HCT116 (cell line): ENCODE measurements around the gene CRACDL. TPM values are rescaled to one million over a fixed set of nuclear protein-coding genes. Genes with fewer than 3 reads are reported as not detected.

ENCODE experiments used
- ATAC-seq: fragments of 200-7000 bp; cut with Tn5 transposase; 2 replicates; pipeline ENCODE4 v1.9.1; 2020; ENCODE audit warnings: mild to moderate bottlenecking, moderate library complexity
- BruUV-seq: library from RNA; stranded (reverse); fragments of 400-500 nt; replicated peaks from 2 replicates; lab custom pipeline; 2021; lab: Mats Ljungman, UMichigan
- CTCF ChIA-PET: fragments of 300-600 bp; sonication (Branson Sonifier 250); formaldehyde crosslinking; loops from one replicate; lab custom pipeline; 2021; ENCODE audit warnings: antibody characterized with exemption; lab: Charles Lee
- POLR2A ChIA-PET: fragments of 300-600, 350-600 bp; sonication (Branson Sonifier 250); formaldehyde crosslinking; loops from one replicate; lab custom pipeline; 2021; ENCODE audit warnings: antibody characterized with exemption; lab: Charles Lee
- RAD21 ChIA-PET, 2 experiments: fragments of 300-600 bp; sonication (Branson Sonifier 250); formaldehyde crosslinking; loops; one replicate each; lab custom pipeline; 2023; ENCODE audit warnings: low total read pairs in 2 of 2; ENCODE audit not compliant: uncharacterized antibody in 2 of 2, unreplicated experiment in 2 of 2, low non-redundant PET in 1 of 2; lab: Charles Lee
- DNase-seq: peaks from one replicate; pipeline ENCODE4 v3.0.0-alpha.2; 2010; ENCODE audit warnings: low read depth, low spot score
- H2AFZ ChIP-seq: fragments of 200-600 bp; shearing (Covaris generic), sonication (generic); 2 replicates; pipeline ENCODE4 v1.6.1; 2017; ENCODE audit warnings: low read depth, mixed run types, mixed read lengths, antibody characterized with exemption, low read length; ENCODE audit not compliant: poor library complexity, severe bottlenecking
- H3K27ac ChIP-seq: 2 replicates; pipeline ENCODE4 v1.5.1; 2012; ENCODE audit warnings: low read depth, low read length
- H3K27me3 ChIP-seq: fragments of 200-600 bp; sonication (generic); 2 replicates; pipeline ENCODE4 v1.6.1; 2016; ENCODE audit warnings: mixed run types, low read length, mixed read lengths; ENCODE audit not compliant: insufficient read depth
- H3K36me3 ChIP-seq, 2 experiments: fragments of 200-500 bp in 1 of 2; fragments of 200-600 bp in 1 of 2; sonication (Bioruptor generic) in 1 of 2; sonication (generic) in 1 of 2; 2 replicates each; pipeline versions ENCODE4 v1.5.1 to v1.6.1; 2014 to 2016; ENCODE audit warnings: low read length in 2 of 2, inconsistent platforms in 1 of 2, mixed read lengths in 1 of 2, mixed run types in 1 of 2; ENCODE audit not compliant: insufficient read depth in 2 of 2, control insufficient read depth in 1 of 2
- H3K4me1 ChIP-seq, 2 experiments: fragments of 200-600 bp in 1 of 2; sonication (generic) in 1 of 2; 2 replicates each; pipeline versions ENCODE4 v1.5.1 to v1.6.1; 2012 to 2017; ENCODE audit warnings: low read length in 2 of 2, inconsistent platforms in 1 of 2, mild to moderate bottlenecking in 1 of 2, mixed read lengths in 1 of 2, mixed run types in 1 of 2, moderate library complexity in 1 of 2; ENCODE audit not compliant: insufficient read depth in 2 of 2, control insufficient read depth in 1 of 2
- H3K4me2 ChIP-seq: fragments of 200-600 bp; sonication (generic); 2 replicates; pipeline ENCODE4 v1.6.1; 2017; ENCODE audit warnings: mixed run types, low read length, mixed read lengths
- H3K4me3 ChIP-seq, 2 experiments: fragments of 200-600 bp in 1 of 2; sonication (generic) in 1 of 2; replicated peaks in 1 of 2; 2 replicates each; pipeline ENCODE4 v1.5.1; 2011 to 2016; ENCODE audit warnings: low read length in 2 of 2, control low read depth in 1 of 2, low read depth in 1 of 2, mild to moderate bottlenecking in 1 of 2, mixed read lengths in 1 of 2, mixed run types in 1 of 2
- H3K79me2 ChIP-seq: fragments of 200-600 bp; sonication (generic); 2 replicates; pipeline ENCODE4 v1.6.1; 2017; ENCODE audit warnings: mild to moderate bottlenecking, mixed run types, low read length, moderate library complexity, mixed read lengths; ENCODE audit not compliant: insufficient read depth
- H3K9ac ChIP-seq: fragments of 200-600 bp; sonication (generic); 2 replicates; pipeline ENCODE4 v1.6.1; 2016; ENCODE audit warnings: low read length, mixed read lengths
- H3K9me2 ChIP-seq: fragments of 200-600 bp; sonication (generic), shearing (Covaris generic); 2 replicates; pipeline ENCODE4 v1.6.1; 2017; ENCODE audit warnings: mixed run types, mild to moderate bottlenecking, moderate library complexity; ENCODE audit not compliant: insufficient read depth
- H3K9me3 ChIP-seq, 2 experiments: fragments of 200-500 bp in 1 of 2; fragments of 200-600 bp in 1 of 2; sonication (Bioruptor generic) in 1 of 2; sonication (generic) in 1 of 2; 2 replicates each; pipeline ENCODE4 v1.6.1; 2014 to 2017; ENCODE audit warnings: low read length in 2 of 2, mixed read lengths in 2 of 2, inconsistent platforms in 1 of 2, low read depth in 1 of 2, mild to moderate bottlenecking in 1 of 2, mixed run types in 1 of 2, moderate library complexity in 1 of 2; ENCODE audit not compliant: control insufficient read depth in 1 of 2, insufficient read depth in 1 of 2
- H4K20me1 ChIP-seq: fragments of 200-600 bp; sonication (generic), shearing (Covaris generic); 2 replicates; pipeline ENCODE4 v1.6.1; 2017; ENCODE audit warnings: mixed run types, mild to moderate bottlenecking, moderate library complexity; ENCODE audit not compliant: insufficient read depth
- ATF3 ChIP-seq: IDR thresholded peaks from 2 replicates; pipeline ENCODE4 v1.6.1; 2012
- CBX3 ChIP-seq: IDR thresholded peaks from 2 replicates; pipeline ENCODE4 v1.6.1; 2012; ENCODE audit warnings: low read depth
- CEBPB ChIP-seq: IDR thresholded peaks from 2 replicates; pipeline ENCODE4 v1.6.1; 2012; ENCODE audit warnings: low read depth
- EGR1 ChIP-seq: IDR thresholded peaks from 2 replicates; pipeline ENCODE4 v1.6.1; 2012; ENCODE audit warnings: low read depth
- ELF1 ChIP-seq: IDR thresholded peaks from 2 replicates; pipeline ENCODE4 v1.6.1; 2012; ENCODE audit warnings: low read depth, borderline replicate concordance
- EZH2 ChIP-seq: fragments of 200-600 bp; sonication (generic); IDR thresholded peaks from 2 replicates; pipeline ENCODE4 v1.6.1; 2017; ENCODE audit warnings: antibody characterized with exemption, mixed run types
- EZH2phosphoT487 ChIP-seq: fragments of 200-600 bp; IDR thresholded peaks from 2 replicates; pipeline ENCODE4 v1.6.1; 2018; ENCODE audit warnings: antibody characterized with exemption, borderline replicate concordance
- FOSL1 ChIP-seq: IDR thresholded peaks from 2 replicates; pipeline ENCODE4 v1.6.1; 2012; ENCODE audit warnings: low read depth
- JUND ChIP-seq: IDR thresholded peaks from 2 replicates; pipeline ENCODE4 v1.6.1; 2012
- POLR2A ChIP-seq: IDR thresholded peaks from 2 replicates; pipeline ENCODE4 v1.7.0; 2011; ENCODE audit warnings: borderline replicate concordance; ENCODE audit not compliant: insufficient read depth, insufficient read length; ENCODE audit errors: extremely low read depth
- POLR2AphosphoS5 ChIP-seq: IDR thresholded peaks from 2 replicates; pipeline ENCODE4 v1.6.1; 2011; ENCODE audit warnings: mild to moderate bottlenecking, low read depth, low read length, moderate library complexity
- REST ChIP-seq: IDR thresholded peaks from 2 replicates; pipeline ENCODE4 v1.6.1; 2012; ENCODE audit warnings: low read depth
- SIN3A ChIP-seq: IDR thresholded peaks from 2 replicates; pipeline ENCODE4 v1.6.1; 2012; ENCODE audit warnings: low read depth
- SP1 ChIP-seq: IDR thresholded peaks from 2 replicates; pipeline ENCODE4 v1.6.1; 2012; ENCODE audit warnings: low read depth
- ZFX ChIP-seq: fragments of 450-650 bp; IDR thresholded peaks from 2 replicates; pipeline ENCODE4 v1.6.1; 2017
- ZNF274 ChIP-seq: fragments of 200-500 bp; sonication (Bioruptor generic); IDR thresholded peaks from 2 replicates; pipeline ENCODE4 v1.6.1; 2014; ENCODE audit warnings: mild to moderate bottlenecking, low read depth, low read length, inconsistent platforms
- intact Hi-C: fragments of 100-400 bp; cut with micrococcal nuclease; formaldehyde crosslinking; loops from 2 replicates; pipeline ENCODE4 v1.10.0; 2022
- total RNA-seq: library from RNA; stranded (reverse); gene quantifications from one replicate; pipeline ENCODE4 v1.2.1, GENCODE V29; 2021; ENCODE audit not compliant: unreplicated experiment
- TF ChIP-seq, protein P1 (sequence below): IDR thresholded peaks from 2 replicates; pipeline ENCODE4 v1.6.1; 2012
- TF ChIP-seq, protein P2 (sequence below): IDR thresholded peaks from 2 replicates; pipeline ENCODE4 v1.6.1; 2011; ENCODE audit warnings: mild to moderate bottlenecking, low read length, moderate library complexity; ENCODE audit not compliant: insufficient replicate concordance; ENCODE audit errors: extremely low read depth

CRACDL gene
- total RNA-seq, 1 experiment from 2014 or later: 1.1 TPM

DNA sequence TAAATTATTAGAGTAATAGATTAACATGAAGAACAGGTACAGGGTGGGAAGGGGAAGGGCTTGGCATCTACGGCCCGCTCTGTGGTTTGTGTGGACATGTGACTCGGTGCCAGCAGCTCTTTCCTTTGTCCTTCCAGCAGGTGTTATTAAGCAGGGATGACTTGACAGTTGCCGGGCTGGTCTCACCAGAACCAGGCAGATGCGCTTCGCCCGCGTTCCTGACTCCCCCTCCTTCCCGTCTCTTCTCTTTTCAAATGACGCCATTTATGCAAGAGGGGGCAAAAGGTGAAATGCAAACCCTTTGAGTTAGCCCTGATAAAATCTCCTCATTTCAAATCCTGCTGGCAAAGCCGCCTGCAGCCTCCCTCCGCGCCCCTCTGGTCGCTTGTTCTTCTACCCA, 166.2 kb downstream of the CRACDL start:
- CTCF ChIA-PET: no interaction called here
- ATAC-seq: no peak
- Histone ChIP-seq H3K4me2 (no peak overlapping the region), H3K4me3 (no peak overlapping the region), H3K9ac (no peak overlapping the region), H3K4me1 (peaks cover 0 to 5% of the 10 kb centered on the region in 2 experiments; a peak in 2 of 4 replicates), H3K27me3 (no peaks in the 10 kb centered on the region), H2AFZ (no peak overlapping the region), H4K20me1 (no peaks in the 10 kb centered on the region), H3K36me3 (no peaks in the 10 kb centered on the region), H3K79me2 (no peaks in the 10 kb centered on the region), H3K9me2 (no peaks in the 10 kb centered on the region), H3K9me3 (no peaks in the 10 kb centered on the region), H3K27ac (no peak overlapping the region)
- TF ChIP-seq ELF1 (no peak), ZNF274 (no peak), JUND (no peak), POLR2A (no peak), POLR2AphosphoS5 (no peak), ATF3 (no peak), ZFX (no peak), FOSL1 (no peak), SIN3A (no peak), CEBPB (no peak), REST (no peak), EZH2 (no peak), CBX3 (no peak), EGR1 (no peak), EZH2phosphoT487 (no peak), SP1 (no peak)
- TF ChIP-seq, protein P1, sequence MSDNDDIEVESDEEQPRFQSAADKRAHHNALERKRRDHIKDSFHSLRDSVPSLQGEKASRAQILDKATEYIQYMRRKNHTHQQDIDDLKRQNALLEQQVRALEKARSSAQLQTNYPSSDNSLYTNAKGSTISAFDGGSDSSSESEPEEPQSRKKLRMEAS: no peak
- TF ChIP-seq, protein P2, sequence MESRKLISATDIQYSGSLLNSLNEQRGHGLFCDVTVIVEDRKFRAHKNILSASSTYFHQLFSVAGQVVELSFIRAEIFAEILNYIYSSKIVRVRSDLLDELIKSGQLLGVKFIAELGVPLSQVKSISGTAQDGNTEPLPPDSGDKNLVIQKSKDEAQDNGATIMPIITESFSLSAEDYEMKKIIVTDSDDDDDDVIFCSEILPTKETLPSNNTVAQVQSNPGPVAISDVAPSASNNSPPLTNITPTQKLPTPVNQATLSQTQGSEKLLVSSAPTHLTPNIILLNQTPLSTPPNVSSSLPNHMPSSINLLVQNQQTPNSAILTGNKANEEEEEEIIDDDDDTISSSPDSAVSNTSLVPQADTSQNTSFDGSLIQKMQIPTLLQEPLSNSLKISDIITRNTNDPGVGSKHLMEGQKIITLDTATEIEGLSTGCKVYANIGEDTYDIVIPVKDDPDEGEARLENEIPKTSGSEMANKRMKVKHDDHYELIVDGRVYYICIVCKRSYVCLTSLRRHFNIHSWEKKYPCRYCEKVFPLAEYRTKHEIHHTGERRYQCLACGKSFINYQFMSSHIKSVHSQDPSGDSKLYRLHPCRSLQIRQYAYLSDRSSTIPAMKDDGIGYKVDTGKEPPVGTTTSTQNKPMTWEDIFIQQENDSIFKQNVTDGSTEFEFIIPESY: no peak
- POLR2A ChIA-PET: no interaction called here
- DNase-seq: no peak
- intact Hi-C loops: no loop called here
- RAD21 ChIA-PET: no interaction called here
- no TSS peak for BruUV-seq
